ENCODE data around the gene ZDHHC11B. TPM values are rescaled to one million over a fixed set of nuclear protein-coding genes. Genes with fewer than 3 reads are reported as not detected.
"Not testable (repeated sequence)": the region's sequence is repeated elsewhere in the genome, so short reads cannot be mapped to it uniquely, and the experiment has no call there.

Gene ZDHHC11B
- polyA plus RNA-seq, 1 experiment = 0.05 TPM

DNA sequence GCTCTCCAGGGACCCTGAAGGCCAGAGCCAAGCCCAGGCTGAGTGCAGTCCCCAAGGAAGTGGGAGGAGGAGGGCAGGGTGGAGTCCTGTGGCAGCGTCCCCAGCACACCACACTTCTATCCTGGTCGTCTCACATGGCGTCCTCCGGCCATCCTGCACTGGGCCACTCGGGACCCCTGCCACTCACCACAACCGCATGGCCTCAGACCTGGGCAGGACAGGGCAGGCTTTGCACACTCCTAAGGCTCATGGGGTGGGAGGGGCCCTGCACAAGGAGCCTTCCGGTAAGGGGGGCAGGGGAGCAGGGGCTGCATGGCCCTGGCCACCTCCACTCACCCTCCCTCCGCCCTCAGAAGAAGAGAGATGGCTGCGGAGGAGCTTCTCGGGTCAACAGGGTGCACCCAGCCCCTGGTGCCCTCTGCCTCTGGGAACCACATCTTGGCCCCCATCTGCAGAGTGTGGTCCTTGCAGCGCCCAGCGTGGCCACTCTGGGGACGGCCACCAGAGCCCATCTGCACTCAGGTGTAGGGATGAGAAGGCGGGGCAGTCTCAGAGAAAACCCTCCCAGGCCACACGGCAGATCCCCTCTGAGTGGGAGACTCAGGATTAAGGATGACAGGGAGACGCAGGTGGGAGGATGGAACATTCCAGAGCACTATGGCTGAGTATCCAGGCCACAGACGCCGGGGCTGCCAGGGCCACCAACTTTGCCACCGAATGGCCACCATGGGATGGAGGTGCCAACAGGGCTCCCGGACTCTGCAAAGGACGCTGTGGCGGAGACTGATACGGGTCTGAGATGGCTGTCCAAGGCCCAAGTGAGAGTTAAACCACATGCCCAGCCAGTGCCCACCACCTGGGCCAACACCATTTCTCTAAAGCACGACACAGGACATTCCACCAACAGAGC, 99.0 kb downstream of the ZDHHC11B start:
- Histone ChIP-seq H3K4me3 (ENCODE audit: low read depth, low read length) (no peak overlapping the region), H3K27me3 (ENCODE audit: control insufficient read depth, insufficient read depth, low read length) (no peaks in the 10 kb centered on the region; the same call in 1 of the 2 replicates), H3K36me3 (ENCODE audit: control insufficient read depth, insufficient read depth, low read length) (no peaks in the 10 kb centered on the region)
- ChIA-PET CTCF (no interaction called here), POLR2A (no interaction called here)
- DNase-seq (ENCODE audit: low read depth) = no peak
- TF ChIP-seq, protein P1, sequence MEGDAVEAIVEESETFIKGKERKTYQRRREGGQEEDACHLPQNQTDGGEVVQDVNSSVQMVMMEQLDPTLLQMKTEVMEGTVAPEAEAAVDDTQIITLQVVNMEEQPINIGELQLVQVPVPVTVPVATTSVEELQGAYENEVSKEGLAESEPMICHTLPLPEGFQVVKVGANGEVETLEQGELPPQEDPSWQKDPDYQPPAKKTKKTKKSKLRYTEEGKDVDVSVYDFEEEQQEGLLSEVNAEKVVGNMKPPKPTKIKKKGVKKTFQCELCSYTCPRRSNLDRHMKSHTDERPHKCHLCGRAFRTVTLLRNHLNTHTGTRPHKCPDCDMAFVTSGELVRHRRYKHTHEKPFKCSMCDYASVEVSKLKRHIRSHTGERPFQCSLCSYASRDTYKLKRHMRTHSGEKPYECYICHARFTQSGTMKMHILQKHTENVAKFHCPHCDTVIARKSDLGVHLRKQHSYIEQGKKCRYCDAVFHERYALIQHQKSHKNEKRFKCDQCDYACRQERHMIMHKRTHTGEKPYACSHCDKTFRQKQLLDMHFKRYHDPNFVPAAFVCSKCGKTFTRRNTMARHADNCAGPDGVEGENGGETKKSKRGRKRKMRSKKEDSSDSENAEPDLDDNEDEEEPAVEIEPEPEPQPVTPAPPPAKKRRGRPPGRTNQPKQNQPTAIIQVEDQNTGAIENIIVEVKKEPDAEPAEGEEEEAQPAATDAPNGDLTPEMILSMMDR (IDR thresholded peaks at IDR 0.05; ENCODE audit: insufficient read depth, low read depth, low read length) = no peak

DNA sequence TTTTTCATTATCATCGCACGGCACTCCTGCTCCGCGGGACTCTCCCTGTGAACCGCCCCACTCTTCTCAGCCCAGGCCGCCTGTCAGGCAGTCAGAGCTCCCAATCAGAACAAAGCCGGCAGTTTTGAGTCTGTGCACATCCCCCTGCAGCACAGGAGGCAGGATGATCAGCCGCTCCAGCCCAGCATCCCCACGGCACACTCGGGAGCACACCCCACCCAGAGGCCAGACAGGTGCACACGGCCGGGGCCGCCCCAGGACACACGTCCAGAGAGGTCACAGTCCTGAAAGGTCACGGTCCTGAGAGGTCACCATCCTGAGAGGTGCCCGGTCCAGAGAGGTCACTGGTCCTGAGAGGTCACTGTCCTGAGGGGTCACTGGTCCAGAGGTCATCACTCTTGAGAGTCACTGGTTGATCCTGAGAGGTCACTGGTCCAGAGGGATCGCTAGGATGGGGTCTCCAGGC, 99.7 kb downstream of the ZDHHC11B start:
- no peaks in the 10 kb centered on the region; the same call in 1 of the 2 replicates for H3K27me3 ChIP-seq (ENCODE audit: control insufficient read depth, insufficient read depth, low read length)
- no peak for DNase-seq (ENCODE audit: low read depth)
- H3K4me3 ChIP-seq (ENCODE audit: low read depth, low read length) = no peak overlapping the region
- TF ChIP-seq, protein P1 (IDR thresholded peaks at IDR 0.05; ENCODE audit: insufficient read depth, low read depth, low read length) = no peak
- CTCF ChIA-PET = no interaction called here
- POLR2A ChIA-PET = no interaction called here
- no peaks in the 10 kb centered on the region for H3K36me3 ChIP-seq (ENCODE audit: control insufficient read depth, insufficient read depth, low read length)

DNA sequence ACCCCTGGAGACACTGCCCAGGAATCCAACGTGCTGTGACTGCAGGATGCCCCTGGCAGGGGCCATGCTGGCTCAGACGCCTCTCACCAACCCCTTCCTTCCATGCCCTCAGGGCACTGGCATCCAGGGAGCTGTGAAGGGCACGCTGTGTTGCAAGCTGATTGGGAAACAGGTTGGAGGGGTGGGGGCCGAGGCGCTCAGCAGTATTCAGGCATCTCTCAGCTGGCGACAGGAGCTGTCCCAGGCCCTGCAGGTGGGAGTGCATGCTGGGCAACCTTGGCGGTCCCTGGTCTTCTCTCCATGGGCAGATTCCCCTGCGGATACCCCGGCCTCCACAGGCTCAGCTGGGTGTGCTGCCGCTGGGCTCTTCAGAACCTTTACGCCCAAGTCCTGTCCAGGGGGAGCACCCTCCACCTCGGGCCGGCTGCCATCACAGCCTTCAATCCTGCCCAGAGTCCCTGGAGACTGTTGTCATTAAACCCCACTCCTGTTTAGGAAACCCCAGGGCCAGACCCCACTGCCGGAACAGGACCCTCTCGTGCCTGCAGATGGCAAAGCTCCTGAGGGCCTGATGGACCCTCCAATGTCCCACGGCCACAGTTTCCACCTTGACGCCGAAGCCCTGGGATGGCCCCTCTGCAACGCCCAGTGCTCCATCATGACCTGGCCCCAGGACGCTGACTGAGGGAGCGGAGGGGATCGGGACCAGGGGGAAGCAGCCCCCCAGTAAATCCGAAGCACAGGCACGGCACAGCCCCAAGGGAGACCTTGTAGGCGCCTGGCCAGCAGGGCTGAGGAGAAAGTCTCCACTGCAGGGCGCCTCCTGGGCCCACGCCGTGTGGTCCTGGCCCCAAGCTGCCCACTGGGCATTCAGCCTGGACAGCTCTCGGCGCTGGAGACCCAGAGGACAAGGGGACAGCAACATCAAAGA, 100.7 kb downstream of the ZDHHC11B start:
- TF ChIP-seq, protein P1 (IDR thresholded peaks at IDR 0.05; ENCODE audit: insufficient read depth, low read depth, low read length) = no peak
- Histone ChIP-seq H3K27me3 (ENCODE audit: control insufficient read depth, insufficient read depth, low read length) (no peaks in the 10 kb centered on the region; the same call in 1 of the 2 replicates), H3K36me3 (ENCODE audit: control insufficient read depth, insufficient read depth, low read length) (no peaks in the 10 kb centered on the region), H3K4me3 (ENCODE audit: low read depth, low read length) (no peak overlapping the region)
- CTCF ChIA-PET = interaction anchor here (0.8 kb wide), 1 partner anchor 219 kb away, joined by 3 read pairs; no protein-coding TSS in a partner anchor
- POLR2A ChIA-PET = no interaction called here
- no peak for DNase-seq (ENCODE audit: low read depth)

DNA sequence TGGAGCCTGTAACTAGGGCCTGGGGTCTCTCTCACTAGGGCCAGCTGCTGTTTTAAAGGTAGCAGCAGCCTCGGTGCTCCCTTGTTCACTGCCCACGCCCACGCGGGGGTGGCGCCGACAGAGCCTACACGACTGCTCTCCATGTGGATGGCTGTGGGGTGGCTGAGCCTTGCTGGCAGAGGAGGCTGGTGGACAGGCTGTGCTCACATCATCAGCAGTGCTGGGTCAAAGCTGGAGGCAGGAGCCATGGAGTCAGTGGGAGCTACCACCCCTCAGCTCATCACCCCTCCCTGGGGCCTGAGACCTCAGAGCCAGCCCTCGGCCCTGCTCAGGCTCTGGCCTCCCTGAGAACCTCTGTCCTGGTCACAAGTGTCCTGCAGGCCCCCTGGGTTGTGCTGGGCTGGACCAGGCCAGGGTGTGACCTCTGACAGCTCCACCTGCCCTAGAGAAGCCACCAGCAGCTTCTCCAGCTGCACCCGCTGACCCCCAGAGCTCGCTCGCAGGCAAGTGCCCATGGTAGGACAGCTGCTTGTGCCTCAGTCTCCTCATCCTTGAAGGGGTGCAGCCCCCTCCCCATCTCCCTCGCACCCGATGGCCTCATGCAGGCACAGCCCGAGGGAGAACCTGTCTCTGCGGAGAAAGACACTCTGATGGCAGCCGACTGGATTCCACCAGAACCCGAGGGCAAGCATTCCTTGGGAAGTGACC, 101.7 kb downstream of the ZDHHC11B start:
- H3K27me3 ChIP-seq (ENCODE audit: control insufficient read depth, insufficient read depth, low read length); H3K36me3 ChIP-seq (ENCODE audit: control insufficient read depth, insufficient read depth, low read length); H3K4me3 ChIP-seq (ENCODE audit: low read depth, low read length); CTCF ChIA-PET; POLR2A ChIA-PET; DNase-seq (ENCODE audit: low read depth): not testable (repeated sequence)

DNA sequence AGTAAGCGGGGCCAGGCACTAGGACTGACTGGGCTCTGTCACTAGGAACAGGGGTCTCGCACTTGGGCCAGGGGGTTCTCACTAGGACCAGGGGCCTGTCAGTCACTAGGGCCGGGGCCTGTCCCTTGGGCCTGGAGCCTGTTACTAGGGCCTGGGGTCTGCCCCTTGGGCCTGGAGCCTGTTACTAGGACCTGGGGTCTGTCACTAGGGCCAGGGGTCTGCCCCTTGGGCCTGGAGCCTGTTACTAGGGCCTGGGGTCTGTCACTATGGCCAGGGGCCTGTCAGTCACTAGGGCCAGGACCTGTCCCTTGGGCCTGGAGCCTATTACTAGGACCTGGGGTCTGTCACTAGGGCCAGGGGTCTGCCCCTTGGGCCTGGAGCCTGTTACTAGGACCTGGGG, 102.3 kb downstream of the ZDHHC11B start:
- CTCF ChIA-PET; H3K27me3 ChIP-seq (ENCODE audit: control insufficient read depth, insufficient read depth, low read length); POLR2A ChIA-PET; DNase-seq (ENCODE audit: low read depth); H3K36me3 ChIP-seq (ENCODE audit: control insufficient read depth, insufficient read depth, low read length); H3K4me3 ChIP-seq (ENCODE audit: low read depth, low read length): not testable (repeated sequence)

DNA sequence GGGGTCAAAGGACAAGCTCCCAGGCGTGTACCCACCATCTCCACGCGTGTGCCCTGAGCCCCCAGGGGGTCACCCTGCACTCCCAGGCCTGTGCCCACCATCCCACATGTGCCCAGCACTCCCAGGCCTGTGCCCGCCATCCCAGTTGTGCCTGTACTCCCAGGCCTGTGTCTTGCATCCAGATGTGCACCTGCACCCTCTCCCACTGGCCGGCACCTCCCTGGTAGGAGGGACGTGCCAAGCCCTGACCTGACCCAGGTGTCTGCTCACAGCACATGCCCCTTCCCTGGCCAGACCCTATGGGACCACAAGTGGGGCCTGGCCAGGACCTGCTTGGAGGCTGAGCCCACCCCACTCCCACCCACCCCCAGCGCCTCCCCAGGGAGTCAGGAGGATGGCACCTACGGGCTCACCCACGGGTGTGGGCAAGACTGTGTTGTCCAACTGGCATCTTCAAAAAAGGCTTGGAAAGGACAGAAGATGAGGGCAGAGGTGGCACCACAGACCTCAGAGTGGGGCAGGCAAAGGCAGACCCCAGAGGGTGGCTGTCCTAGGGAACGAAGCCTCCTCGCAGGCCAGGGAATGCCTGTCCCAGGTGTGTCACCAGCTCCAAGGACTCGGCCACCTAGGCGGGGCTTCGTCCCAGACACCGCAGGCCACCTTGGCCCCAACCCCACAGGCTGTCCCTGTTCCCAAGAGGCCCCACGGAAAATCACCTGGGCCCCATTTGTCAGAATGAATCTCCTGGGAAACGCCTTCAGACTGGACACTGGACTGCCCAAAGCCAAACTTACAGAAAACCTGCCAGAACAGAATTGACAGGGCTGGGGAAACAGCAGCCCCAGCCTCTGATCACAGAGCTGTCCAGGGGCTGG, 103.0 kb downstream of the ZDHHC11B start:
- H3K27me3 ChIP-seq (ENCODE audit: control insufficient read depth, insufficient read depth, low read length); POLR2A ChIA-PET; DNase-seq (ENCODE audit: low read depth); H3K4me3 ChIP-seq (ENCODE audit: low read depth, low read length); CTCF ChIA-PET; H3K36me3 ChIP-seq (ENCODE audit: control insufficient read depth, insufficient read depth, low read length): not testable (repeated sequence)

DNA sequence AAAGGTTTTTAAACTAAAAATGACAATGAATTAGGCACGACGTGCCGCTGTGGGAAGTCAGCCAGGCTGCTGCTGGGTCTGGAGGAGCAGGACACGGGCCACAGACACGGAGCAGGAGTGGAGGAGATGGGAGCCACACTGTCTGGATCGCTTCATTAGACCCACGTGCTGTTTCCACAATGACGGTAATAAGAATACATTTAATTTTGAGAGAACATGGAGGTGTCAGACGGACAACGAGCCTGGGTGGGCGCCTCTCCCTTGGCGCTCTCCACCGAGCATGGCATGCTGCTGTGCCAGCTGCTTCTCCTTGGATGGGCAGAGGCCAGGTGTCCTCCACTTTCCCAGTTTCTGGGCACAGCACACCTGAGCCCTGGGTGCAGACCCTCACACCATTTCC, 103.7 kb downstream of the ZDHHC11B start:
- H3K4me3 ChIP-seq (ENCODE audit: low read depth, low read length); H3K27me3 ChIP-seq (ENCODE audit: control insufficient read depth, insufficient read depth, low read length); H3K36me3 ChIP-seq (ENCODE audit: control insufficient read depth, insufficient read depth, low read length); POLR2A ChIA-PET; DNase-seq (ENCODE audit: low read depth): not testable (repeated sequence)
- CTCF ChIA-PET = interaction anchor here (0.6 to 0.7 kb wide), 2 partner anchors 12 to 362 kb away, joined by 3 read pairs; no protein-coding TSS in a partner anchor

DNA sequence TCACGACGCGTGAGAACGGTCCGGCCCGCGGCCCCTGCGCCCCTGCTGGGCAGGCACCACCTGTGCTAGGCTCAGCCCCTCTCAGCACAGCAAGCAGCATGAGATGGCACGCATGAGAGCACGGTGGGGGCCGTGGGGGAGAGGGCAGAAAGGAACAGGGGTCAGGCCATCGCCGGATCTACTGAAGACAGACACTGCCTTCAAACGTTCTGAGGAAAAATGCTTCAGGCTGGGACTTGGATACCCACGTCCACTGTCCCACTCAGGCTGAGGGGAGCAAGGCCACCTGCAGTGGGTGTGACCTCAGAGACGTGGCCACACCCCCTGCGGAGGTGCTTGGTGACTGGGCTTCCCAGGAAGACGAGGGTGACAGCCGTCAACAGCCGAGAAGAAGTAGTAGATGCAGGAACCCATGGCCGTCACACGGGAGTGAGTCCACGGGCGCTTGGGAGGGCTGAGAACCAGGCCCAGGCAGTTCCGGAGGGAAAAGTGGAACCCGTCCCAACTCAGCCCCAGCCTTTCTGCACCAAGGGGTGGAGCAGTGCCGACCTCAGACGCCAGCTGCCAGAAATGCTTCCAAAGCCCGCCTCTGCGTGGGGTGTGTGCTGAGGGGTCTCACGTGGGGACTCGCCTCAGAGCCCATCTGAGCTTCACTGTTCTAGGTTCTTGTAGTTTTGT, 104.3 kb downstream of the ZDHHC11B start:
- POLR2A ChIA-PET; DNase-seq (ENCODE audit: low read depth); H3K36me3 ChIP-seq (ENCODE audit: control insufficient read depth, insufficient read depth, low read length); H3K27me3 ChIP-seq (ENCODE audit: control insufficient read depth, insufficient read depth, low read length); H3K4me3 ChIP-seq (ENCODE audit: low read depth, low read length): not testable (repeated sequence)
- CTCF ChIA-PET = interaction anchor here (0.6 to 0.7 kb wide), 2 partner anchors 11 to 362 kb away, joined by 3 read pairs; no protein-coding TSS in a partner anchor

Data from BJ (cell line).